ENCODE measurements around the gene WHRN.

The WHRN gene

DNA sequence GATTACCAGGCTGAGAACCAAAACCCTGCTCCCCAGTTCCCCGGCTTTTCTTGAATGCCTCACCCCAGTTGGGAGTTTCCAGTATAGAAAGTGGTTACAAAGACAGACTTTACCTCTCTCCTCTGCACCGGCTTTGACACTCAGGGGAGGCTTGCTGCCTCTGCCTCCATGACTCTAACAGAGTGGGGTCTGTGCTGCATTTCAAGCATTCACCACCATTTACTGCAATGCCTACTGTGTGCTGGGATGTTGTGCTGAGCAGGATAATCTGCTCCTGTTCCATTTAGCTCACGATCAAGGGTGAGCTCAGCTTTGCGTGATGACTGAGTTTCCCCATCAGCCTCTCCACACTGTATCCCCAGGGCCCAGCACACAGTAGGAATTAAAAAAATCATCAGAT, 77.6 kb downstream of the WHRN start:
- Histone ChIP-seq H3K4me3 (ENCODE audit: insufficient read length, low read depth) (no peak overlapping the region), H3K9ac (ENCODE audit: insufficient read length, low read depth) (no peak overlapping the region), H3K9me3 (ENCODE audit: insufficient read depth, low read length) (no peaks in the 10 kb centered on the region), H3K4me1 (ENCODE audit: insufficient read depth, insufficient read length) (peaks cover 6% of the 10 kb centered on the region), H3K27me3 (ENCODE audit: insufficient read depth, insufficient read length) (no peaks in the 10 kb centered on the region), H3K36me3 (ENCODE audit: insufficient read depth, insufficient read length, low read length) (peaks cover 2% of the 10 kb centered on the region)
- DNase-seq (ENCODE audit: low read depth, low spot score): no peak
- TF ChIP-seq YY1 (IDR thresholded peaks at IDR 0.05; ENCODE audit: insufficient read depth, insufficient read length) (no peak), ZNF274 (IDR thresholded peaks at IDR 0.05; ENCODE audit: low read depth, low read length) (no peak)

DNA sequence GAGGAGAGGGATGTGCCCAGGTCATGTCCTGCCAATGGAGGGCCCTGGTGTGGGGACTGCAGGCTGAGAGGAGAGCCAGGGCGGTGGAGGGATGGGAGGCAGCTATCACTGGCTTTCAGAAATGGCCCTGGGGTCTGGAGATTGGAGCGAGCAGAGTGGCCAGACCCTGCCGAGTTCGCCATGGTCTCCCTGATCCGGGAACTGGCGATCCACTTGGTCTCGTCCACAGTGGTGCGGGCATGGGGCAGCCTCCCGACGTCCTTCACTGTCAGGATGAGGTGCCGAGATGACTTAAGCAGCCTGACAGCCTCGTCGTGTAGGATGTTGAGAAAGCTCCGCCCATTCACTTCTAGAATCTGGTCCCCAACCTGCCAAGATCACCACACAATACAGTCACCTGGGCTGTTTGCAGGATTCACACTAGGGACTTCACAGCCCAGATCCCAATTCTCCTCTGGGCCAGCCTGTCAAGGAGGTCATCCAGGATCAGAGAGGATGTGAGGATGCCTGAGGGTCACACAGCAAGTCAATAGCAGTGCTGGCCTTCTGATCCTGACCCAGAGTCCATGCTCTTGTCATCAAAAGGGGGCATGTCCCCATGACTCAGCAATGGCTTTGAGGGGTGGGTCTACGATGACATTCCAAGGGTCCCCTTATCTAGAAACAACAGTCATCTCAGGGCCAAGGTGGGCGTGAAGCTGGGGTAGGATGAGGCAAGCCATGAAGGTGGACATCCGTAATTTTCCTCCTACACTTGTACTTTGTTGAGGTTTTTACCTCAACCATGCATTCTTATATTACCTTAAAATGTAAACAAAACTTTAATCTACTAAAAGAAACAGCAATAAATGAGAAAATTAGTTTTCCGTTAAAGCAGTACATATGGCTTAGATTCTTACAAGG, 79.0 kb downstream of the WHRN start:
- H3K9me3 ChIP-seq (ENCODE audit: insufficient read depth, low read length): no peaks in the 10 kb centered on the region
- no peak for DNase-seq (ENCODE audit: low read depth, low spot score)
- H3K4me1 ChIP-seq (ENCODE audit: insufficient read depth, insufficient read length): peaks cover 9% of the 10 kb centered on the region
- H3K36me3 ChIP-seq (ENCODE audit: insufficient read depth, insufficient read length, low read length): peaks cover 2% of the 10 kb centered on the region
- TF ChIP-seq ZNF274 (IDR thresholded peaks at IDR 0.05; ENCODE audit: low read depth, low read length) (no peak), SUZ12 (IDR thresholded peaks at IDR 0.05; ENCODE audit: extremely low read depth, insufficient read depth, insufficient read length) (no peak), YY1 (IDR thresholded peaks at IDR 0.05; ENCODE audit: insufficient read depth, insufficient read length) (no peak)
- no peak overlapping the region for H3K9ac ChIP-seq (ENCODE audit: insufficient read length, low read depth)
- H3K4me3 ChIP-seq (ENCODE audit: insufficient read length, low read depth): no peak overlapping the region
- no peaks in the 10 kb centered on the region for H3K27me3 ChIP-seq (ENCODE audit: insufficient read depth, insufficient read length)

- no peak for TF ChIP-seq ZNF274 (IDR thresholded peaks at IDR 0.05; ENCODE audit: low read depth, low read length)
- Histone ChIP-seq H3K9ac (ENCODE audit: insufficient read length, low read depth) (no peak overlapping the region), H3K4me3 (ENCODE audit: insufficient read length, low read depth) (no peak overlapping the region), H3K36me3 (ENCODE audit: insufficient read depth, insufficient read length, low read length) (peaks cover 2% of the 10 kb centered on the region), H3K9me3 (ENCODE audit: insufficient read depth, low read length) (no peaks in the 10 kb centered on the region), H3K4me1 (ENCODE audit: insufficient read depth, insufficient read length) (peaks cover 11% of the 10 kb centered on the region), H3K27me3 (ENCODE audit: insufficient read depth, insufficient read length) (no peaks in the 10 kb centered on the region)
- no peak for DNase-seq (ENCODE audit: low read depth, low spot score)
These were observed 80.1 kb downstream of the WHRN start for GRCh38 chr9:114425126-114425525.

- Histone ChIP-seq H3K9ac (ENCODE audit: insufficient read length, low read depth) (no peak overlapping the region), H3K27me3 (ENCODE audit: insufficient read depth, insufficient read length) (no peaks in the 10 kb centered on the region), H3K4me3 (ENCODE audit: insufficient read length, low read depth) (no peak overlapping the region), H3K4me1 (ENCODE audit: insufficient read depth, insufficient read length) (peaks cover 11% of the 10 kb centered on the region), H3K36me3 (ENCODE audit: insufficient read depth, insufficient read length, low read length) (peaks cover 2% of the 10 kb centered on the region), H3K9me3 (ENCODE audit: insufficient read depth, low read length) (no peaks in the 10 kb centered on the region)
- no peak for DNase-seq (ENCODE audit: low read depth, low spot score)
- TF ChIP-seq YY1 (IDR thresholded peaks at IDR 0.05; ENCODE audit: insufficient read depth, insufficient read length) (no peak), ZNF274 (IDR thresholded peaks at IDR 0.05; ENCODE audit: low read depth, low read length) (no peak), SUZ12 (IDR thresholded peaks at IDR 0.05; ENCODE audit: extremely low read depth, insufficient read depth, insufficient read length) (no peak)
These were observed 81.1 kb downstream of the WHRN start for GRCh38 chr9:114424126-114424525.

DNA sequence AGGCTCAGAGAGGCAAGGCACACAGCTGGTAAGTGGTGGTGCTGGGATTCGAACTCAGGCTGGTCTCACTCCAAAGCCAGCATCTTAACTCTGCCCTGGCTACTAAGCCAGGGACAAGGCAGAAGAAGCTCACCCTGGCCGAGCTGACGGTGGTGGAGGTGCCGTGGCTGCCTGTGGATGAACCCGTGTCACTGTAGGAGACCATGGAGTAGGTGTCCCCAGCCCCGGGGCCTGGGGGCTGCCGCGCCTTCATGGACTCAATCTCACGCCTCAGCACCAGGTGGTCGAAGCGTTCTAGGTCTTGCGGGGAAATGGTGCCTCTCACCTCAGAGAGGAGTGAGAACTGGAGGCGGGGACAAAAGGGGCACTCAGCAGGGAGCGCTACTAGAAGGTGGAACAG, 82.1 kb downstream of the WHRN start:
- TF ChIP-seq ZNF274 (IDR thresholded peaks at IDR 0.05; ENCODE audit: low read depth, low read length) (no peak), SUZ12 (IDR thresholded peaks at IDR 0.05; ENCODE audit: extremely low read depth, insufficient read depth, insufficient read length) (no peak), YY1 (IDR thresholded peaks at IDR 0.05; ENCODE audit: insufficient read depth, insufficient read length) (no peak)
- Histone ChIP-seq H3K27me3 (ENCODE audit: insufficient read depth, insufficient read length) (no peaks in the 10 kb centered on the region), H3K4me3 (ENCODE audit: insufficient read length, low read depth) (no peak overlapping the region)

DNA sequence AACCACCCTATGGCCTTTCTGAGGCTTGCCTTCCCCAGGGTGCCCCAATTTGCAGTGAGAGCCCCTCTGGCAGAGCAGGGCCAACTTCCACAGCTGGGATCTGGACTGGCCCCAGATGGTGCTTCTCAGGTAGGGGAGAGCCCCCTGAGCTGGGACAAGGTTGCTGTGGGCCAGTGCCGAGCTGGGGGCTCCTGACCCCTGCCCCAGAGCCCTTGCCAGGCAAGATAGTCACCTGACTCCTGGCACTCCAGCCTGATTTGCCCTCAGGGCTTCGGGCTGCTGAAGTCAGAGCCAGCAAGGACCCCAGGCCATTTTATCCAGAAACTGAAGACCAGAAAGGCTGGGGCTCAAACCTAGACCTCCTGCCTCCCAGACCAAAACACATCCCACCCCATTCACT, 84.1 kb downstream of the WHRN start:
- Histone ChIP-seq H3K36me3 (ENCODE audit: insufficient read depth, insufficient read length, low read length) (peaks cover 10% of the 10 kb centered on the region), H3K4me1 (ENCODE audit: insufficient read depth, insufficient read length) (peaks cover 11% of the 10 kb centered on the region), H3K9ac (ENCODE audit: insufficient read length, low read depth) (no peak overlapping the region), H3K27me3 (ENCODE audit: insufficient read depth, insufficient read length) (no peaks in the 10 kb centered on the region), H3K9me3 (ENCODE audit: insufficient read depth, low read length) (no peaks in the 10 kb centered on the region), H3K4me3 (ENCODE audit: insufficient read length, low read depth) (no peak overlapping the region)
- TF ChIP-seq YY1 (IDR thresholded peaks at IDR 0.05; ENCODE audit: insufficient read depth, insufficient read length): no peak
- TF ChIP-seq ZNF274 (IDR thresholded peaks at IDR 0.05; ENCODE audit: low read depth, low read length): no peak
- no peak for TF ChIP-seq SUZ12 (IDR thresholded peaks at IDR 0.05; ENCODE audit: extremely low read depth, insufficient read depth, insufficient read length)
- no peak for DNase-seq (ENCODE audit: low read depth, low spot score)

More for the DNA sequence above, 82.1 kb downstream of the WHRN start:
- Histone ChIP-seq H3K9ac (ENCODE audit: insufficient read length, low read depth) (no peak overlapping the region), H3K36me3 (ENCODE audit: insufficient read depth, insufficient read length, low read length) (peaks cover 2% of the 10 kb centered on the region), H3K9me3 (ENCODE audit: insufficient read depth, low read length) (no peaks in the 10 kb centered on the region), H3K4me1 (ENCODE audit: insufficient read depth, insufficient read length) (peaks cover 11% of the 10 kb centered on the region)
- no peak for DNase-seq (ENCODE audit: low read depth, low spot score)

DNA sequence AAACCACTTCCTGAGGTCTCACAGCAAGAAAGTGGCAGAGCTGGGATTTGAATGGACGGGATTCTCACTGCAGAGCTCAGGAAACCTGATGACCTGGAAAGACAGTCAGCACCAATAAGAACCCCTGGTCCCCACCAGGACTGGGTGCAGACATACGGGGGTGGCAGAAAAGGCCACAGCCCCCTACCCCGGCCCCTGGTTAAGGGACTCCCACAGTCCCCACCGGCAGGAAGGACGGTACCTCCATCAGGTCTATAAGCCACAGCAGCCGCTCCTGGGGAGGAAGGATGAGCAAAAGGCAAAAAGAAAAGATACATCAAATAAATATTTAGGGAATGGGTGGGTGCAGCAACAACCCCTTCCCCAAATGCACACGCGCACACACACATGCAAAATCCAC, 85.5 kb downstream of the WHRN start:
- H3K4me3 ChIP-seq (ENCODE audit: insufficient read length, low read depth): no peak overlapping the region
- peaks cover 8% of the 10 kb centered on the region for H3K36me3 ChIP-seq (ENCODE audit: insufficient read depth, insufficient read length, low read length)
- DNase-seq (ENCODE audit: low read depth, low spot score): no peak
- H3K9ac ChIP-seq (ENCODE audit: insufficient read length, low read depth): no peak overlapping the region
- no peaks in the 10 kb centered on the region for H3K27me3 ChIP-seq (ENCODE audit: insufficient read depth, insufficient read length)
- H3K4me1 ChIP-seq (ENCODE audit: insufficient read depth, insufficient read length): peaks cover 11% of the 10 kb centered on the region
- no peak for TF ChIP-seq ZNF274 (IDR thresholded peaks at IDR 0.05; ENCODE audit: low read depth, low read length)
- TF ChIP-seq SUZ12 (IDR thresholded peaks at IDR 0.05; ENCODE audit: extremely low read depth, insufficient read depth, insufficient read length): no peak
- no peak for TF ChIP-seq YY1 (IDR thresholded peaks at IDR 0.05; ENCODE audit: insufficient read depth, insufficient read length)
- H3K9me3 ChIP-seq (ENCODE audit: insufficient read depth, low read length): no peaks in the 10 kb centered on the region

All from NT2/D1 (cell line).